Heart left ventricle (tissue), 13 donors: Measurements from ENCODE around the gene C2CD4C.
"Not testable (repeated sequence)": the region's sequence is repeated elsewhere in the genome, so short reads cannot be mapped to it uniquely, and the experiment has no call there.

Experiments used
- CTCF ChIP-seq, 12 donors: fragments of 200-600 bp; sonication (generic) in 4 of 12; IDR thresholded peaks; one replicate each; pipeline versions ENCODE4 v1.5.0 to v1.8.0; 2018 to 2022; ENCODE audit warnings: antibody characterized with exemption in 12 of 12, mild to moderate bottlenecking in 5 of 12
- POLR2A ChIP-seq, 2 donors: fragments of 450-650 bp; IDR thresholded peaks; one replicate each; pipeline ENCODE4 v1.6.1; 2017; ENCODE audit warnings: antibody characterized with exemption in 2 of 2, mild to moderate bottlenecking in 2 of 2, moderate library complexity in 2 of 2
- donor health status: ischemic (EF 13 %, LVEDD 7.1; RV severe dilation, severe dysfunction).
- donor health status: DM: no; HTN: yes; CAD: no.
- donor health status: DM: no; HTN: no; CAD: no.
- donor health status: ischemic (EF 25% LVEDD 6.9; RV normal size, moderate dysfunction).
- donor health status: ischemic (EF 25% LVEDD 5.7; RV mildly dilated, moderate dysfunction).
- donor health status: ischemic (EF 35%, LVEDD 5.7; RV mildly dilated, moderate dysfunction).
- donor health status: nonischemic (EF 11% LVEDD 7.7; RV severe dilation, severe dysfunction).
- donor health status: DM: yes; HTN: yes; CAD: no.
- donor health status: PGD.
- donor health status: ischemic (EF 29% LVEDD 5.4; RV normal size, mild dysfunction).
- donor health status: nonischemic (EF 23%, LVEDD 6.1; RV moderate dilation, normal function).

- not testable (repeated sequence) for TF ChIP-seq CTCF, POLR2A (IDR thresholded peaks at IDR 0.05)
Measured at GRCh38 chr19:380618-381219, 28.2 kb downstream of the C2CD4C start.
